Loucy (cell line): Measurements from ENCODE around the gene CEP112.

Experiments
- H2AFZ ChIP-seq: fragments of 200-600 bp; sonication (generic); 2 replicates; pipeline ENCODE4 v1.6.0; 2016; ENCODE audit warnings: antibody characterized with exemption, mild to moderate bottlenecking, low read length, moderate library complexity
- H3F3A ChIP-seq: fragments of 200-600 bp; 2 replicates; pipeline ENCODE4 v1.6.0; 2016; ENCODE audit warnings: antibody characterized with exemption, low read depth, mild to moderate bottlenecking
- H3K27me3 ChIP-seq: fragments of 200-600 bp; sonication (generic); 2 replicates; pipeline ENCODE4 v1.6.1; 2014; ENCODE audit warnings: low read length, mild to moderate bottlenecking; ENCODE audit not compliant: insufficient read depth, poor library complexity, severe bottlenecking
- H3K36me3 ChIP-seq: fragments of 200-600 bp; sonication (generic); 2 replicates; pipeline ENCODE4 v1.6.1; 2016; ENCODE audit warnings: low read length; ENCODE audit not compliant: insufficient read depth
- H3K4me1 ChIP-seq: fragments of 200-600 bp; sonication (generic); 2 replicates; pipeline ENCODE4 v1.5.1; 2014; ENCODE audit warnings: low read length, mild to moderate bottlenecking; ENCODE audit not compliant: insufficient read depth, poor library complexity, severe bottlenecking
- H3K4me2 ChIP-seq: fragments of 200-600 bp; sonication (generic); 2 replicates; pipeline ENCODE4 v1.6.0; 2014; ENCODE audit warnings: antibody characterized with exemption, low read length, low read depth, mild to moderate bottlenecking; ENCODE audit not compliant: poor library complexity, severe bottlenecking
- H3K4me3 ChIP-seq: fragments of 200-600 bp; sonication (generic); 2 replicates; pipeline ENCODE4 v1.5.1; 2014; ENCODE audit warnings: low read length, mild to moderate bottlenecking, mixed read lengths; ENCODE audit not compliant: poor library complexity, severe bottlenecking
- H3K79me2 ChIP-seq: fragments of 200-600 bp; sonication (generic); 2 replicates; pipeline ENCODE4 v1.6.1; 2014; ENCODE audit warnings: low read length; ENCODE audit not compliant: insufficient read depth
- H3K9ac ChIP-seq: fragments of 200-600 bp; sonication (generic); 2 replicates; pipeline ENCODE4 v1.6.0; 2014; ENCODE audit warnings: mild to moderate bottlenecking, low read depth, low read length, moderate library complexity; ENCODE audit not compliant: poor library complexity, severe bottlenecking
- H3K9me2 ChIP-seq: fragments of 200-600 bp; sonication (generic); replicated peaks from 2 replicates; pipeline ENCODE4 v1.6.1; 2016; ENCODE audit warnings: low read depth, low read length, mixed read lengths
- H3K9me3 ChIP-seq: fragments of 200-600 bp; sonication (generic); 2 replicates; pipeline ENCODE4 v1.6.1; 2014; ENCODE audit warnings: mild to moderate bottlenecking, antibody characterized with exemption, low read length, low read depth; ENCODE audit not compliant: insufficient read depth
- H4K20me1 ChIP-seq: fragments of 200-600 bp; sonication (generic); 2 replicates; pipeline ENCODE4 v1.6.0; 2014; ENCODE audit warnings: antibody characterized with exemption, low read length, mild to moderate bottlenecking; ENCODE audit not compliant: insufficient read depth, poor library complexity, severe bottlenecking
- EZH2phosphoT487 ChIP-seq: fragments of 200-600 bp; IDR thresholded peaks from 2 replicates; pipeline ENCODE4 v1.6.1; 2018; ENCODE audit warnings: antibody characterized with exemption, mild to moderate bottlenecking, moderate library complexity, borderline replicate concordance
- TF ChIP-seq, protein P1 (sequence below): fragments of 200-600 bp; sonication (generic); conservative IDR thresholded peaks from 2 replicates; pipeline ENCODE4 v1.5.1; 2014; ENCODE audit warnings: mild to moderate bottlenecking, antibody characterized with exemption, low read length

CEP112 gene

DNA sequence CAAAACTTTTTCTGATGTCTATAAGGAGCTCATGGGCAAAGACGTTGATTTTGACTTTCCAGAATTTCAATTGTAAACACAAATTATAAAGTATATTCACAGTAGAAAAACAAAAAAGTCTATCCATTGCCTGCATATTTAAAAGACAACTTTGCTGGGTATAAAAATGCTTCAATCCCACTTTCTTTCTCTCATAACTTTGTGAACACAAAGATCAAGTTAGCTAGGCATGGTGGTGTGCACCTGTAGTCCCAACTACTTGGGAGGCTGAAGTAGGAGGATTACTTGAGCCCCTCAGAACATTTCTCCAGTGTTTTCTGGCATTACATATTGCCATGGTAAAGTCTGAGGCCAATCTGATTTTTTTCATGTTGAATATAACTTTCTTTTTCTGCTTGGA, 547.4 kb downstream of the CEP112 start:
- Histone ChIP-seq H3F3A (no peaks in the 10 kb centered on the region), H3K9ac (no peak overlapping the region), H3K36me3 (no peaks in the 10 kb centered on the region), H3K9me3 (peaks cover 3% of the 10 kb centered on the region; the same call in 1 of the 2 replicates), H3K4me1 (no peaks in the 10 kb centered on the region), H3K9me2 (no peaks in the 10 kb centered on the region), H2AFZ (no peak overlapping the region), H3K4me3 (no peak overlapping the region), H3K4me2 (no peak overlapping the region), H3K79me2 (no peaks in the 10 kb centered on the region), H4K20me1 (no peaks in the 10 kb centered on the region), H3K27me3 (no peaks in the 10 kb centered on the region)
- TF ChIP-seq, protein P1, sequence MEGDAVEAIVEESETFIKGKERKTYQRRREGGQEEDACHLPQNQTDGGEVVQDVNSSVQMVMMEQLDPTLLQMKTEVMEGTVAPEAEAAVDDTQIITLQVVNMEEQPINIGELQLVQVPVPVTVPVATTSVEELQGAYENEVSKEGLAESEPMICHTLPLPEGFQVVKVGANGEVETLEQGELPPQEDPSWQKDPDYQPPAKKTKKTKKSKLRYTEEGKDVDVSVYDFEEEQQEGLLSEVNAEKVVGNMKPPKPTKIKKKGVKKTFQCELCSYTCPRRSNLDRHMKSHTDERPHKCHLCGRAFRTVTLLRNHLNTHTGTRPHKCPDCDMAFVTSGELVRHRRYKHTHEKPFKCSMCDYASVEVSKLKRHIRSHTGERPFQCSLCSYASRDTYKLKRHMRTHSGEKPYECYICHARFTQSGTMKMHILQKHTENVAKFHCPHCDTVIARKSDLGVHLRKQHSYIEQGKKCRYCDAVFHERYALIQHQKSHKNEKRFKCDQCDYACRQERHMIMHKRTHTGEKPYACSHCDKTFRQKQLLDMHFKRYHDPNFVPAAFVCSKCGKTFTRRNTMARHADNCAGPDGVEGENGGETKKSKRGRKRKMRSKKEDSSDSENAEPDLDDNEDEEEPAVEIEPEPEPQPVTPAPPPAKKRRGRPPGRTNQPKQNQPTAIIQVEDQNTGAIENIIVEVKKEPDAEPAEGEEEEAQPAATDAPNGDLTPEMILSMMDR: no peak
- TF ChIP-seq EZH2phosphoT487: no peak

DNA sequence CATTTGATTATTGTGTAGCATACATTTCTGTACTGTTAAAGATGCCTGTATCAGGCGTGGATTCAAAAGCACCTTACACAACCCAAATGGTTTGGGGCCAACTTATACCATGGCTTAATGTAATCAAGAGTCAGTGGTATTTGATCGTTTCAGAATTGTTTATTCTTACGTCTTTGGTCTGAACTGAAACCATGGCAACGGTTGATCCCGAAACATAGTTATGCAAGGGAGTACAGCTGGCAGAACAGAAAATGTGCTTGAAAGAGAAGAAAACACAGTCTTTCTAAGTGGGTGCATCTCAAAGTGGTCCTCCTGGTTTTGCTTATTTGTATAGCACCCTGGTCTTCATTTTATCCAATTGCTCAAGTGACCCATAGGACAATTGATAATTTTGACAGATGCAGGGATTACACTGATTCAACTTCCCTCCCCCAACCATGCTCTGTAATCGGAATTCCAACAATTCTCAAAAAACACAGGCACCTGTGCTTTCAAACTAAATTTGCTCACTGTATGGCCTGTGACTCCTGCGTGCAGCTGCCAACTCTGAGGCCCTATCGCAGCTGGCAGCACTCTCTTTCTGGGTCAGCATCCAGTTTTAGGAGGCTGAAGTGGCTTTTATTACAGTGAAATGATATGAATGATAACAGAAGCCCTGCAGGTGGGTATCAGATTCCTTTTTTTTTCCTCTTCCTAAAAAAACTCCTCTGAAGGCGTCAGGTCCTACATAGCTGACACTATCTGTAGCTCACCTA, 553.5 kb downstream of the CEP112 start:
- H3K9me2 ChIP-seq: no peaks in the 10 kb centered on the region
- no peak overlapping the region for H3K9ac ChIP-seq
- no peaks in the 10 kb centered on the region for H3K9me3 ChIP-seq
- H3K4me1 ChIP-seq: no peaks in the 10 kb centered on the region
- H2AFZ ChIP-seq: no peak overlapping the region
- TF ChIP-seq, protein P1: no peak
- no peak for TF ChIP-seq EZH2phosphoT487
- no peaks in the 10 kb centered on the region for H3K36me3 ChIP-seq
- no peaks in the 10 kb centered on the region for H4K20me1 ChIP-seq
- no peaks in the 10 kb centered on the region for H3F3A ChIP-seq
- no peaks in the 10 kb centered on the region for H3K27me3 ChIP-seq
- no peak overlapping the region for H3K4me3 ChIP-seq
- H3K4me2 ChIP-seq: no peak overlapping the region
- H3K79me2 ChIP-seq: no peaks in the 10 kb centered on the region

DNA sequence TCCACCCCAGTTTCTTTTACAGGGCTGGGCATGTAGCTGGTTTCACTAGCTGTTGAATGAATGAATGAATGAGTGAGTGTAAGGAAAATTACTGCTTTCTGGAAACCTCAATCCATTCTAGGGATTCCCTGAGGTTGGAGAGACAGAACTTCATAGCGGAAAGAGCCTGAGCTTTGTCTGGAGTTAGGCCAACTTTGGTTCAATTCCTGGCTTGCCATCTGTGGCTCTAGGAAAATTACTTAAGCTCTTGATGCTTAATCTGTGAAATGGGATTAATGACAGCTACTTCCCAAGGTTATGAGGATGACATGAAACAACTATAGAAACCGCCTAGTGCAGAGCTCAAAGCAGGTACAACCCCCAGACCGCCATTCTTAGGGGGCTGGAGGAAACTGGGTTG, 554.1 kb downstream of the CEP112 start:
- Histone ChIP-seq H3K9ac (no peak overlapping the region), H3K79me2 (no peaks in the 10 kb centered on the region), H3K36me3 (no peaks in the 10 kb centered on the region), H3F3A (no peaks in the 10 kb centered on the region), H2AFZ (no peak overlapping the region), H3K9me2 (no peaks in the 10 kb centered on the region), H3K9me3 (no peaks in the 10 kb centered on the region), H3K4me2 (no peak overlapping the region), H4K20me1 (no peaks in the 10 kb centered on the region), H3K4me1 (no peaks in the 10 kb centered on the region), H3K27me3 (no peaks in the 10 kb centered on the region), H3K4me3 (no peak overlapping the region)
- TF ChIP-seq, protein P1: no peak
- no peak for TF ChIP-seq EZH2phosphoT487
